Effector memory CD4-positive, alpha-beta T cell (primary cell): ENCODE data around the gene PARP9.

Source experiments
- DNase-seq, 3 donors: peaks; one replicate each; pipeline ENCODE4 v3.0.0-alpha.2; 2020
- H3K27ac ChIP-seq: 2 replicates; pipeline ENCODE4 v1.7.0; 2013; ENCODE audit warnings: mild to moderate bottlenecking, low read length, moderate library complexity; ENCODE audit not compliant: insufficient read depth, poor library complexity, severe bottlenecking
- H3K27me3 ChIP-seq: replicated peaks from 2 replicates; pipeline ENCODE4 v1.7.0; 2013; ENCODE audit warnings: mild to moderate bottlenecking, low read length; ENCODE audit not compliant: insufficient read depth, control insufficient read depth, poor library complexity, severe bottlenecking
- H3K36me3 ChIP-seq: 2 replicates; pipeline ENCODE4 v1.7.0; 2013; ENCODE audit warnings: mild to moderate bottlenecking, low read length, moderate library complexity; ENCODE audit not compliant: control insufficient read depth, insufficient read depth
- H3K4me1 ChIP-seq: 2 replicates; pipeline ENCODE4 v1.7.0; 2013; ENCODE audit warnings: low read length, mild to moderate bottlenecking; ENCODE audit not compliant: control insufficient read depth, insufficient read depth, poor library complexity, severe bottlenecking
- H3K4me3 ChIP-seq: 2 replicates; pipeline ENCODE4 v1.7.0; 2013; ENCODE audit warnings: low read length, low read depth, mild to moderate bottlenecking; ENCODE audit not compliant: insufficient read depth, poor library complexity, severe bottlenecking
- H3K9me3 ChIP-seq: 2 replicates; pipeline ENCODE4 v1.7.0; 2013; ENCODE audit warnings: mild to moderate bottlenecking, low read length, moderate library complexity; ENCODE audit not compliant: control insufficient read depth
- total RNA-seq, 3 donors: gene quantifications; one replicate each; lab custom pipeline; 2026; lab: John Stamatoyannopoulos, UW

PARP9 gene
- total RNA-seq: 51.2 to 65.7 (median 62.7) reads per million in 3 donors

DNA sequence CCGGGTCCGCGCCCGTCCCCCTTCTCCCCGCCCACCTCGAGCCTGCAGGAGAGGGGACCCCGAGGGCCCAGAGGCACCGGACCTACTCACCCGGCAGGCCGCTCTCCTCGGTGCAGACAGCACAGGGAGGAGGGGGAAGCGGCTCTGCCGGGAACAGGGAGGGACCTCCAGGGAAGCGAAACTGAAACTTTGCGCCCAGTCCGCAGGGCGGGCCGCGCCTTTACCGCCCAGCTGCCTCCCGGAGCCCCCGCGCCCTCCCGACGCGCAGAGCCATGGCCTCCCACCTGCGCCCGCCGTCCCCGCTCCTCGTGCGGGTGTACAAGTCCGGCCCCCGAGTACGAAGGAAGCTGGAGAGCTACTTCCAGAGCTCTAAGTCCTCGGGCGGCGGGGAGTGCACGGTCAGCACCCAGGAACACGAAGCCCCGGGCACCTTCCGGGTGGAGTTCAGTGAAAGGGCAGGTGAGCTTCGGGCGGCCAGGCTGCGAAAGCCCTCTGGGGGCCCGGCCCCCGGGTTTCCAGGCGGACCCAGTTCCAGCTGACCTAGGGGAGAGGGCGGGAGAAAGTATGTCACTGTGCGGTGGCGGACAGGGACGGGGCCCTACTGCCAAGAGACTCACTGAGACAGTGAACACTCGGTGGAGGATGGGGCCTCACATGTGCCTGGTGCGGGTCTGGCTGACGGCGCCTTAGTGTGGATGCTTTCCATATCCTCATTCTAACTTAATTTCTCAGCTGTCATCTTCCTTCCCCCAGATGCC, at the start of gene PARP9, which contains the start of gene DTX3L:
Gene PARP9 (minus strand): TSS at position 146 of the 758 bp plus-strand sequence. CDS start 4,680 bp downstream, outside the sequence.
Gene DTX3L (plus strand): TSS at position 184 of the 758 bp plus-strand sequence. CDS start 89 bp downstream, at position 273.
- Histone ChIP-seq H3K4me1 (peaks cover 34% of the 10 kb centered on the region), H3K4me3 (peak within 1 kb of the TSS; percentile 91), H3K27ac (peak within 1 kb of the TSS; percentile 83), H3K36me3 (peaks cover 29% of the 10 kb centered on the region), H3K9me3 (no peaks in the 10 kb centered on the region), H3K27me3 (no peaks in the 10 kb centered on the region)
- peak; percentile 64 to 76 (median 66) for DNase-seq

DNA sequence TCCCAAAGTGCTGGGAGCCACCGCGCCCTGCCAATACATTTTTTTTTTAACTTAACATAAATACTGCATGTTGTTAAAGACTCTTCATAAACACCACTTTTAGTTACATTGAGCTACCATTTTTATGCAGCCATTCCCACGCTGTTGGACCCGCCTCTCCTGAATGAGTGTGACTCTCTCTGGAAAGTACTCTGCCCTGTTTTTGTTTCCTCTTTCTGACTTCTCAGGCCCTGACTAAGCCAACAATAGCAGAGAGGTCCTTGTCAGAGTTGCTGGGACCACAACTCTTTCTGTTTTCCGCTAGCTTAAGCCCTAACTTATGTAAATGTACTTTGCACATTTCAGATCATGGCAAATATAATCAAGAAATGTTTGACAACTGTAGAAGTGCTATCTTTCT, 48.6 kb upstream of the PARP9 start:
- no peaks in the 10 kb centered on the region for H3K9me3 ChIP-seq
- H3K27me3 ChIP-seq: no peaks in the 10 kb centered on the region
- H3K4me3 ChIP-seq: no peak overlapping the region
- peaks cover 40% of the 10 kb centered on the region for H3K36me3 ChIP-seq
- H3K27ac ChIP-seq: no peak overlapping the region
- H3K4me1 ChIP-seq: no peaks in the 10 kb centered on the region
- DNase-seq: no peak

DNA sequence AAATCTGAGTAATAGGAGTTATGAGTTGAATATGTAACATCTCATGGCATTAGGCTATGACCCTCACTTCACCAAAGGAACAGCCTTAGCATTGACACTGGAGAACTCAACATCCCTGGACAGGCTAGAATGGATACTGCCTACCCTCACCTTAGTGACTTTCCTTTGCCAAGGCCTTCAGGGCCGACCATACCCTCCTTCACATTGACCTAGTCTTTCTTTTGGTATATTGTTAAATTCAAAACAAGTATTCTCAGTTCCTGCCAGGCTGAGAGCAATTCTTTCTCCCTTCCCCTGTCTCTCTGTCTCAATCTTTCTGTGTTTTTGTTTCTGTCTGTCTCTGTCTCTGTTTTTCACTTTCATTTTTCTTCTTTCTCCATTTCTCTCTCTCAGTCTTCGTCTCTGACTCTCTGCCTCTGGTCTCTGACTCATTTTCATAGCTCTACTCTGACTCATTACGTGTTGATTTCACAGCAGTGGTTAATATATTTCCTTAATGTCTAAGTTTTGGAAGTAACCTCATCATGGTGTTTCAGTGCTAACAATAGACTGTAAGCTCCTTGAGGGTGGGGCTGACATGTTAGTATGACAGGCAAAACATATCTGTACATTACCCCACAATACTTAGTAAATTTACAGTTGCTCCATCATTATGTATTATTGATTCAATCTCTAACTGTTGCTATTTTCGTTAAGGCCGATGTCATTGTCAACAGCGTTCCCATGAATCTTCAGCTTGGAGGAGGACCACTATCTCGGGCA, 45.9 kb upstream of the PARP9 start:
- DNase-seq: no peak
- Histone ChIP-seq H3K9me3 (no peaks in the 10 kb centered on the region), H3K36me3 (peaks cover 27% of the 10 kb centered on the region), H3K27ac (no peak overlapping the region), H3K27me3 (no peaks in the 10 kb centered on the region), H3K4me1 (no peaks in the 10 kb centered on the region), H3K4me3 (no peak overlapping the region)

DNA sequence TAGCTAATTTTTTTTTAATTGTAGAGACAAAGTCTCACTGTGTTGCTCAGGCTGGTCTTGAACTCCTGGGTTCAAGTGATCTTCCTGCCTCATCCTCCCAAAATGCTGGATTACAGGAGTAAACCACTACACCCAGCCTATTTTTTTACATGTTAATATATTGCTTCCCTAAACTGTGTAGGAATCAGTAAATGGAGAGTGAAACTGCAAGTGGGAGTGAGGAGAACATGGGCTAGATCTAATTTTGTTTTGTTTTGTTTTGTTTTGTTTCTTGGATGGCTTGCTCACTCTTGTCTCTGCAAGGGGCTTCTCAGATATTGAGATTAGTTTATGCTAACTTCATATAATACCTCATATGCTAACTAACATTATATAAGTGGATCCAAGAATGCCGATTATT, 44.8 kb upstream of the PARP9 start:
- Histone ChIP-seq H3K27ac (no peak overlapping the region), H3K4me1 (no peaks in the 10 kb centered on the region), H3K36me3 (peaks cover 23% of the 10 kb centered on the region), H3K9me3 (no peaks in the 10 kb centered on the region), H3K4me3 (no peak overlapping the region), H3K27me3 (no peaks in the 10 kb centered on the region)
- no peak for DNase-seq

DNA sequence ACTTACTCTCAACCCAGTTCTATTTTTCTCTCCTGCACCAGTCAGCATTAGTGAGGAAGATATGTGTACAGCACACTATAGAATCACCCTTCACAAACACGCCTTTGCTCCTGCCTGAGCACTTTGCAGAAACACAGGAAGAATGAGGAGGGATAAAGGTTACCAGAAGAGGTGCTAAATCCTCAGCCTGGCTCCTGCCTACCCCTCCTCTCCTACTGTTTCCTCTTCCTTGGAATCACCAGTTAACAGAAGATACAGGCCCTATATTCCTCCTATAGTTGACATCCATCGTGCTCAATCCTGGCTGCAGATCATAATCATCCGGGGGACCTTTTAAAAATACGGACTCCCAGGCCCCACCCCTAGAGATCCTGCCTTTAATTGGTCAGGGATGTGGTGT, 42.2 kb upstream of the PARP9 start:
- Histone ChIP-seq H3K4me1 (no peaks in the 10 kb centered on the region), H3K27me3 (no peaks in the 10 kb centered on the region), H3K4me3 (no peak overlapping the region), H3K27ac (no peak overlapping the region), H3K9me3 (no peaks in the 10 kb centered on the region), H3K36me3 (peaks cover 20% of the 10 kb centered on the region)
- DNase-seq: no peak

GRCh38 chr3:122603056-122603455, 39.0 kb upstream of the PARP9 start:
- no peak overlapping the region for H3K27ac ChIP-seq
- H3K4me1 ChIP-seq: no peaks in the 10 kb centered on the region
- H3K27me3 ChIP-seq: no peaks in the 10 kb centered on the region
- no peak overlapping the region for H3K4me3 ChIP-seq
- no peak for DNase-seq
- peaks cover 9% of the 10 kb centered on the region for H3K36me3 ChIP-seq
- no peaks in the 10 kb centered on the region for H3K9me3 ChIP-seq

- Histone ChIP-seq H3K4me1 (no peaks in the 10 kb centered on the region), H3K27me3 (no peaks in the 10 kb centered on the region), H3K36me3 (peaks cover 9% of the 10 kb centered on the region), H3K27ac (no peak overlapping the region), H3K9me3 (no peaks in the 10 kb centered on the region), H3K4me3 (no peak overlapping the region)
- DNase-seq: no peak
These were observed 38.1 kb upstream of the PARP9 start for GRCh38 chr3:122602011-122602710.

GRCh38 chr3:122598556-122598955, 34.5 kb upstream of the PARP9 start:
- no peak for DNase-seq
- Histone ChIP-seq H3K27ac (no peak overlapping the region), H3K9me3 (no peaks in the 10 kb centered on the region), H3K4me1 (no peaks in the 10 kb centered on the region), H3K36me3 (peaks cover 10% of the 10 kb centered on the region), H3K4me3 (no peak overlapping the region), H3K27me3 (no peaks in the 10 kb centered on the region)

DNA sequence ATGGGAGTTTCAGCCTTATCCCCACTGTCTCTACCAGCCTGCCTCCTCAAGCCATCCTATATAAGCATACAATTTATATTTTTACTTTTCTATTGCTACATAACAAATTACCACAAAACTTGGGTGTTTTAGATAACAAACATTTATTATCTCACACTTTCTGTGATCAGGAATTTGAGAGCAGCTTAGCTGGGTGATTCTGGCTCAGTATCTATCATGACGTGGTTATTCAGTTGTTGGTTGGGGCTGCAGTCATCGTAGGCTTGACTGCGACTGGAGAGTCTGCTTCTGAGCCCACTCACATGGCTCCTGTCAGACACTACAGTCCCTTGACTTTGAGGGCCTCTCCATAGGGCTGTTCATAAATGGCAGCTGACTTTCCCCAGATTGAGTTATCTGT, 34.1 kb upstream of the PARP9 start:
- no peaks in the 10 kb centered on the region for H3K4me1 ChIP-seq
- no peaks in the 10 kb centered on the region for H3K9me3 ChIP-seq
- no peaks in the 10 kb centered on the region for H3K27me3 ChIP-seq
- peaks cover 10% of the 10 kb centered on the region for H3K36me3 ChIP-seq
- no peak overlapping the region for H3K4me3 ChIP-seq
- no peak overlapping the region for H3K27ac ChIP-seq
- DNase-seq: no peak
